ENCODE measurements around the gene TAAR8.
"Not testable (repeated sequence)": the region's sequence is repeated elsewhere in the genome, so short reads cannot be mapped to it uniquely, and the experiment has no call there.

DNA sequence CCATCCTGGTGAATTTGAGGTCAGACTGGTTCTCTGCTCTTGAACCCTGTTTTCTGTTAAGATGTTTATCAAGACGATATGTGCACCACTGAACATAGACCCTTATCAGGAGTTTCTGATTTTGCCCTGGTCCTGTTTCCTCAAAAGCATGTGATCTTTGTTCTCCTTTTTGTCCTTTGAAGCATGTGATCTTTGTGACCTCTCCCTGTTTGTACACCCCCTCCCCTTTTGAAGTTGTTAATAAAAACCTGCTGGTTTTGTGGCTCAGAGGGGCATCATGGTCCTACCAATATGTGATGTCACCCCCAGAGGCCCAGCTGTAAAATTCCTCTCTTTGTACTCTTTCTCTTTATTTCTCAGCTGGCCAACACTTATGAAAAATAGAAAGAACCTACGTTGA, 17.9 kb upstream of the TAAR8 start:
- TF ChIP-seq, protein P1, sequence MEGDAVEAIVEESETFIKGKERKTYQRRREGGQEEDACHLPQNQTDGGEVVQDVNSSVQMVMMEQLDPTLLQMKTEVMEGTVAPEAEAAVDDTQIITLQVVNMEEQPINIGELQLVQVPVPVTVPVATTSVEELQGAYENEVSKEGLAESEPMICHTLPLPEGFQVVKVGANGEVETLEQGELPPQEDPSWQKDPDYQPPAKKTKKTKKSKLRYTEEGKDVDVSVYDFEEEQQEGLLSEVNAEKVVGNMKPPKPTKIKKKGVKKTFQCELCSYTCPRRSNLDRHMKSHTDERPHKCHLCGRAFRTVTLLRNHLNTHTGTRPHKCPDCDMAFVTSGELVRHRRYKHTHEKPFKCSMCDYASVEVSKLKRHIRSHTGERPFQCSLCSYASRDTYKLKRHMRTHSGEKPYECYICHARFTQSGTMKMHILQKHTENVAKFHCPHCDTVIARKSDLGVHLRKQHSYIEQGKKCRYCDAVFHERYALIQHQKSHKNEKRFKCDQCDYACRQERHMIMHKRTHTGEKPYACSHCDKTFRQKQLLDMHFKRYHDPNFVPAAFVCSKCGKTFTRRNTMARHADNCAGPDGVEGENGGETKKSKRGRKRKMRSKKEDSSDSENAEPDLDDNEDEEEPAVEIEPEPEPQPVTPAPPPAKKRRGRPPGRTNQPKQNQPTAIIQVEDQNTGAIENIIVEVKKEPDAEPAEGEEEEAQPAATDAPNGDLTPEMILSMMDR (IDR thresholded peaks at IDR 0.05) = not testable (repeated sequence)
- TF ChIP-seq EZH2 (IDR thresholded peaks at IDR 0.05; ENCODE audit: borderline replicate concordance, insufficient read depth, low read depth, low read length, poor library complexity, severe bottlenecking) = not testable (repeated sequence)

Measured in B cell (primary cell).